CD4-positive, alpha-beta T cell treated with Interleukin-17A for 4 hours (primary cell): ENCODE results near the gene DCTN1.
"Not testable (repeated sequence)": the region's sequence is repeated elsewhere in the genome, so short reads cannot be mapped to it uniquely, and the experiment has no call there.

ENCODE experiments used
- DNase-seq: peaks from one replicate; pipeline ENCODE4 v3.0.0-alpha.2; 2020; ENCODE audit warnings: mixed read lengths

The DCTN1 gene

DNA sequence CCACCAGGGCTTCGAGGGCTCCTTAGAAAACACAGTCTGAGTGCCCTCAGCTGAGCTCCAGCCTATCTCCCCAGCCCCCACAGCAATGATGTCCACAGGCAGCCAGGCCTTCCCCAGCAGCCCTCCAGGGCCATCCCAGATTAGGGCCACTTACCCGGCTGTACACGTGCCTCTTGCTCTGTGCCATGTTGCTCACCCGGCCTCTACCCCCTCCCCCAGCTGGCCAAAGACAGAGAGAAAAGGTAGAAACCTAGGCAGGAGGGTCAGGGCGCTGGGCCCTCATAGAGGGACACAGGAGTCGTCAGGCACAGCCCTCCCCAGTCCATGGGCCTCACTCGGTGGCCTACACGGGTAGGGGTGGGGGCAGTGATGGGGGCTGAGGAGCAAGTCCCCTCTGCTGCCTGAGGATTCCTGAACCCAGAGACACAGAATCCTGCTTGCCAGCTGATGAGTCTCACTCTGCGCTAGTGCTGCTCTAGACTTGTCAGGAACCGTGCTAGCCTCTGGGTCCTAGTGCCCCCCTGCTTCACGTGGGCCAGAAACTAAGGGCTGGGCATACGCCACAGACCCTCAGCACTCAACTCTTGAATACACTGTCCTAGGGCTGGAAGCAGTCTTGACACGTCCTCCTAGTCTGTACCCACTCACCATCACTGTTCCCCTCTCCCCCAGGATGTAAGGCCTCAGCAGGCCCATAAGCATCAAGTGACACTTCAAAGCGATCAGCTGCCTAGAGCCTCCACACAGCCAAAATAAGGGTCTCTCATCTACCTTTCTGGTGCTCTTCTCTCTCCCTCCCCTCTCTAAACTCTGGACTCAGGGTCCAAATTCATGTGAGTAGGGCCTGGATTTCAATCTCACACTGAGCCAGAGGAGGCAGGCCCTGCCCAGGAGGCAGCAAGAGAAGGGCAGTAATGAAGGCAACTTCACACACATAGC is at the start of gene DCTN1:
DCTN1 (minus strand) TSS at position 461 of the 939 bp plus-strand sequence; CDS start at position 187, 274 bp downstream.
- peak; percentile 37 for DNase-seq

DNA sequence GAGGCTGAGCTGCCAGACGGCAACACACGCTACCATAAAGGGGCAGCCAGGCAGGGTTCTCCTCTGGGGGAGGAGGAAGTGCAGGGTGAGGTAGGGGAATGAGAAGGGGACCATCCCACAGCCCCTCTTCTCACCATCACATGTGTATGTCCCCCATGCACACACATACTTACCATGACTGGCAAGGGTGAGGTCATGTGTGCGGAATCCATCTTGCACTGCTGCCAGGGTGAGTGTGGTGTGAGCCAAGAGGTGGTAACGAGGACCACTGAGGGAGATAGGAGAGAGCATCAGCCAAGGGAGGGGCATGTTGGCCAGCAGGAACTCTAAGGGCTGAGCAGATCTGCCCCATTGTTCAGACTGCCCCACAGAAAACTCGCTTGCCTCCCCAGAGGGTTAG is 48.6 kb upstream of the DCTN1 start:
- no peak for DNase-seq

- no peak for DNase-seq
Observed at GRCh38 chr2:74427551-74427950, 47.4 kb upstream of the DCTN1 start.

DNA sequence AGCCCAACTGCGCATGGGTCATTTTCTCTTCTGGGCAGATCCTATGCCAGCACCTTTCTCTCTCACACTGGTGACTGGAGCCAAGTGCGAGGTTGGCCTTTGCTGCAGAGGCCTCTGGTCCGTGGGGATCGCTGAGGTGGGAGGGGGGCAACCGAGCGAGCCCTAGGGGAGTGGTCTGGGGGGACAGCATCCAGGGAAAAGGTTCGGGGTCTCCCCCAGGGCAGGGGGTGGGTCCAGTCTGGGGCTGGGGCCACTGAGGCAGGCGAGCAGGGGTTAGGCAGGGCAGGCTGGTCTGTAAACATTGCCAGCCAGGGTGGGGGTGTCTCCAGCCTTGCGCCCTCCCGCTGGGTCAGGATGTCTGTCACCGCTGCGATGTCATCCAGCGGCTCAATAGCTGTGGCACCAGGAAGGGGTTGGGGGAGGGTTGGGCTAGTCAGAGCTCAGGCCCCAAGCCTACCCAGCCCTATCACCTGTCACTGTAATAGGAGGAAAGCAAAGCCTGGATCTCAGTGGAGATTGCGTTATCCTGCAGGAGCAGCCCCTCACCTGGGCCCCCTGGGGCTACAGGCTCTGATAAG is 46.2 kb upstream of the DCTN1 start:
- DNase-seq = no peak

- DNase-seq = no peak
Observed at GRCh38 chr2:74425523-74425922, 45.4 kb upstream of the DCTN1 start.

GRCh38 chr2:74424995-74425406 is 44.9 kb upstream of the DCTN1 start:
- DNase-seq = no peak

GRCh38 chr2:74424139-74424992 is 44.3 kb upstream of the DCTN1 start:
- DNase-seq = no peak

DNA sequence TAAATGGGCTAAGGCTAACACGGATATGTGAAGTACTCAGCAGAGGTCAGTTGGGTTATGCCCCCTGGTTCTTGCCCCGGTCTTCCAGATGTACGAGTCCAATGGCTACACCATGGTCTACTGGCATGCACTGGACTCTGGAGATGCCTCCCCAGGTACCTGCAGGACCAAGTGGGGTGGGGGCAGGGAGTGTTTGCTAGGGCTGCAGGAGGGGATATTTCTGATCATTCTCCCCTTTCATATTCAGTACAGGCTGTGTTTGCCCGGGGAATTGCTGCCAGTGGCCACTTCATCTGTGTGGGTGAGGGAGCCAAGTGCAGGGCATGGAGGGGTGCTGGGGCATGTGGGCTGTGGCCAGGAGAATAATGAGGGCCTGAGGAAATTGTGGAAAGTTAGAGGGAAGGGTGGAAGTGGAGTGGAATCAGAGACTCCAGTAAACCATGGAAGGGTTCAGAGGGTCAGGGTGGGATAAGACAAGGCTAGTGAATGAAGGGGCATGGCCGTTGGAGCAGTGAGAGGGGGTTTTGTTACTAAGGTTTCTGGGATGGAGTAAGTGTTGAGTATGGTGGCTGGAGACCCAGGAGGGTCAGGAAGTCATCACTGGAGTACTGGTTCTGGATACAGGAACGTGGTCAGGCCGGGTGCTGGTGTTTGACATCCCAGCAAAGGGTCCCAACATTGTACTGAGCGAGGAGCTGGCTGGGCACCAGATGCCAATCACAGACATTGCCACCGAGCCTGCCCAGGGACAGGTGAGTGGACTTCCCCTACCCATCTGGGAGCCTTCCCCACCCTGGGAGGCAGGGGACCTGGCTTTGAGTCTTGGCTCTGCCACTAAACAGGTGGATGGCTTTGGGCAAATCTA is 43.4 kb upstream of the DCTN1 start:
- DNase-seq = no peak

DNA sequence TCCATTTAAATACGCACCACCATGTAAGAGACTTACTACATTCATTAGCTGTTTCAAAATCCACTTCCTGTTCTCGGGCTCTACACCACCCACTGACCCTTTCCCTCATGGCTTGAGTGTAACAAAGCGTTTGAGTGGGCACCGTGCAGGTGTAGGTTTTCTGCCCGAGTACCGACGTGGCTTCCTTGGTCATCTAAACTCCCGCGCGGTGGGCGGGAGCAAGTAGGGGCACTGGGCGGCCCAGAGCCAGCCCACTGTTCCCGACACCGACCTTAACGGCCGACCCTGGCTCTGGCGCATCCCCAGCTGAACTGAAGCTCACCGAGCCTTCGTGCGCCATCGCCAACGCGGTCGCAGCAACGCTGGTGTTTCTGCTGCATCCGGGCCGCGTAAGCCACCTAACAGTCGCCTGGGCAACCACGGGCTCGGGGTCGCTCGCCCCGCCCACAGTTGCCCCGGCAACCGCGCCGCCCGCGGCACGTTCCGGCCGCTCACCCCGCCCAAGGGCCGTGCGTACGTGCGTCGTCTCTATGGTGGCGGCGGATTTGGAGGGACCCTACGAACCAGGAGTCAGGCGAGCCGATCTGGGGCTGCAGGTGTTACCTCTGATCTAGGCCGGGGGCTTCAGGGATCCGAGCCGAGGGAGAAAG is 41.2 kb upstream of the DCTN1 start, which contains the start of the genes C2orf81 and WDR54:
C2orf81 (minus strand) TSS at position 399 of the 650 bp plus-strand sequence; CDS start at position 340, 59 bp downstream.
WDR54 (plus strand) TSS at position 510 of the 650 bp plus-strand sequence. CDS start 424 bp downstream, outside the sequence.
- DNase-seq = peak; percentile 97

GRCh38 chr2:74420443-74421103 is 40.5 kb upstream of the DCTN1 start:
- not testable (repeated sequence) for DNase-seq

- DNase-seq = no peak
Observed at GRCh38 chr2:74420006-74420405, 39.9 kb upstream of the DCTN1 start.

DNA sequence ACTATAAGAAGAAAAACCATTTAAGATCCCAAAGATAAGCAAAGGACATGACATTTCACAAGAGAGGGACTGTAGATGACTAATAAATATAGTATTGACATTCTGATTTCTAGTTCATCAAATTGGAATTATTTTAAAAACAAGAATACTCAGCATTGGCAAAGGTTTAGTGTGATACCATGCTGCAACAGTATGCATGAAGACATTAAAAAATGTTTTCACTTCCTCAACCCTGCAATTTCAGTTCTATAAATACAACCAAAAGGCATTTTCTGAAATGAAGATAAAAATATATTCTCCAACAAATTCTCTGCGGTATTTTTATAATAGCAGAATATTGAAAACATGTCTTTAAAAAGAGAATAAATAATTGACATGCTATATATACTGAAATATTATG is 39.2 kb upstream of the DCTN1 start:
- DNase-seq = no peak

DNA sequence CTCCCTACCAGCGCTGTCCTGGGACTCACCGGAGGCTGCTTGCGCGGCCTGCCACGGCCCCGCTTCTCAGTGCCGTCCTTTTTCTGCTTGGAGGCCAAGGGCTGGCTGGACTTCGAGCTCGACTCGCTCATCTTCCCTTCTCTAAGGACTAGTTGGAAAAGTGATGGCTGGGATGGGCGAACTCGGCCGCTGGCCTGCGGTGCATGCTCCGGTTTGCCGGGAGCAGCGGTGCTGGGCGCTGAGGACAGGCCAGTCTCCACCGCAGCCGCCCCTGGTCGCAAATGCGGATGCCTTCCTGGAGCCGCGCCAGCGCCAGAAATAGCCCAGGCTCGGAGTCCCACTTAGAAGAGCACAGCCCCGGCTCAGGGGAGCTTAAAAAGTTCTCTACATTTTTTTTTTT is 38.2 kb upstream of the DCTN1 start:
- DNase-seq = no peak

DNA sequence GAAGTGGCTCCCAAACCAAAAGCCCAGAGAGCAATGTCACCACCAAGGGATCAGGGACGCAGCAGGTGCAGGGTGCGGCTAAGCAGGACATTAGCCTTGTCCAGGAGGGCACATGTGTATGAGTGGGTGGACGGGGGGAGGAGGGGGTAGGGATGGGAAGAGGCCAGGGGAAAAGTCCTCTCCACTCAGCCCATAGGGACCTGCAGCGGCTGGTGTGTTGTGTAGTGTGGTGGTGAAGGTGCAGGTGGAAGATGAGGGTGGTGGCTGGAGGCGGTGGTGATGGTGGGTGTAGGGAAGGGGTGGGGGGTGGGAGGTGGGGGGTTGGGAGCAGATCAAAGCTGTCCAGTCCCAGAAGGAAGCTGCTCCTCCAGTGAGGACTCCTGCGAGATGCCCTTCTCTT is 37.7 kb upstream of the DCTN1 start:
- no peak for DNase-seq

DNA sequence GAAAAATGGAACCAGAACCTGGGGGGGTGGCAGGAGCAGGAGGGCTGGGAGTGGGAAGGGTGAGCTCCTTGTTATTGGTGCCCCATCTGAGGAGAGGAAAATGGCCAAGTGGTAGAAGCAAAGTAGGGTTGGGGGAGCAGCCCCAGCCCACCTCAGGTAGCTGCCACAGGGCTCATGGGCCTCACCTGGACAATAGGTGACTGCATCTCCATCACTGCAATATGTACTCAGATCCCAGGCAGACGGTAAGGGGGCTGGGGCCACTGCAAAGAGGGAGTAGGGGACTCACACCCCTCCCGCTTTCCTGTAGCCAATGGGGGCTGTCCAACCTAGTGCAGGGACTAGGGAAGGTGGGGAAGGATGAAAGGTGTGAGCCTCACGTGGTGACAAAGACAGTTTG is 37.1 kb upstream of the DCTN1 start:
- DNase-seq = no peak

- peak; percentile 17 for DNase-seq
Observed at GRCh38 chr2:74416778-74417177, 36.7 kb upstream of the DCTN1 start.

DNA sequence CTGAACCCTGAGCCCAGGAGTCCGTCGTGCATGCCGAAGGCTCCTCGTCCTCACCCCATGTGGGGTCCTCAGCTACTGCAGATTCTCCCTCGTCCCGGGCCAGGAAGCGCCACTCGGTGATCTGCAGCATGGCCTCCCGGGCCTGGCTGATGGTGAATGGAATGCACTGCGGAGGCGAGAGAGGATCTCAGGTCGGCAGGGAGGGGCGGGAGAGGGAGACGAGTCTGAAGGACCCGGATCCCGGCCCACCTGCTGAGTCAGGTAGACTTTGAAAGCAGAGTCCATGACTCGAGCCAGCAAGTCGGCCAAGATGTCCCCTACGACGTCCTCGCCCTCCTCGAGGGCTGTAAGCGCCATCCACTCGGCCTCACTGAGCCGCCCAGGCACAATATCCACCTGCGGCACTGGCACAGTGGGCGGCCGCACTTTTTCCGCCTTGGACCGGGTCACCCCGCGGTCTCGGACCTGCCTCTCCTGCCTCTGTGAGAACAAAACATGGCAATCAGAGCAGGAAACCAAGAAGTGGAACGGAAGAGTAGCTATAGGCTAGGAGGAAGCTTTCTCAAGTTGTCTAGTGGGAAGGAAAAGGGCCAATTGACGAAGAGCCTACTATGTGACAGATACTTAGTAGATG is 35.8 kb upstream of the DCTN1 start:
- DNase-seq = peak; percentile 13

GRCh38 chr2:74414881-74415761 is 35.0 kb upstream of the DCTN1 start:
- DNase-seq = peak; percentile 58

DNA sequence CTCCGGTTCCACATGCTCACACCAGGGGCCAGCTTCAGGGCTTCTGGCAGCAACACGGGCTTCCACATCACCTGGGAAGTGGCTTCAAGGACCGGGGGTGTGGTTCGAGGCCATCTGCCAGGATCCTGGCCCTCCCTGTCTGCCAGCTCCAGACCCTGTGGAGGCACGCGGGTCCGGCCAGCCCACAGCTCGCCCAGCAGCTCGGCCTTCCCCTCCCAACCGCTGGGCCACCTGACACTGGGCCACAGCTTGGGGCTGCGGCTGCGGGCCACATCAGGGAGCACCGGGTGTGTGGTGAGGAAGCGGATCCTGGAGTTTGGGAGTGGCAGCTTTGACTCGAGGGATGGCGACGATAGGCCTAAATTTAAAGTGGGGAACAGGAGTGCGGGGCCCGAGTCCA is 34.3 kb upstream of the DCTN1 start:
- DNase-seq = no peak
